CD4-positive, CD25-positive, alpha-beta regulatory T cell (primary cell): ENCODE results near the gene GP5. TPM values are rescaled to one million over a fixed set of nuclear protein-coding genes. Genes with fewer than 3 reads are reported as not detected.

Source experiments
- ATAC-seq, 2 donors: fragments of 150-1000 bp; cut with Tn5 transposase; one replicate each; pipeline ENCODE4 v1.10.0; 2021; ENCODE audit warnings: low read depth in 2 of 2, moderate number of reproducible peaks in 2 of 2, moderate library complexity in 1 of 2
- DNase-seq, 3 donors: peaks; one replicate each; pipeline versions ENCODE4 v3.0.0 to v3.0.0-alpha.2; 2012 to 2022; ENCODE audit warnings: mixed read lengths in 1 of 3
- H3K27ac ChIP-seq: one replicate; pipeline ENCODE4 v1.7.0; 2013; ENCODE audit warnings: mild to moderate bottlenecking, low read length; ENCODE audit not compliant: insufficient read depth, poor library complexity, severe bottlenecking
- H3K27me3 ChIP-seq: one replicate; pipeline ENCODE4 v1.7.0; 2013; ENCODE audit warnings: low read length; ENCODE audit not compliant: control insufficient read depth, insufficient read depth
- H3K36me3 ChIP-seq: one replicate; pipeline ENCODE4 v1.7.0; 2013; ENCODE audit warnings: mild to moderate bottlenecking, low read length, moderate library complexity; ENCODE audit not compliant: control insufficient read depth, insufficient read depth
- H3K4me1 ChIP-seq: 2 replicates; pipeline ENCODE4 v1.7.0; 2013; ENCODE audit warnings: mild to moderate bottlenecking, low read length; ENCODE audit not compliant: insufficient read depth, control insufficient read depth, poor library complexity, severe bottlenecking
- H3K4me3 ChIP-seq: one replicate; pipeline ENCODE4 v1.7.0; 2013; ENCODE audit warnings: low read depth, mild to moderate bottlenecking, low read length, moderate library complexity
- H3K9me3 ChIP-seq, 2 experiments: 1 replicate in 1 of 2; 2 replicates in 1 of 2; pipeline ENCODE4 v1.7.0; 2013; ENCODE audit warnings: low read length in 2 of 2, mild to moderate bottlenecking in 1 of 2, moderate library complexity in 1 of 2; ENCODE audit not compliant: control insufficient read depth in 2 of 2
- H3K27ac Mint-ChIP-seq, 3 donors: one replicate each; pipeline ENCODE4 v1.8.0; 2020 to 2022; ENCODE audit warnings: mild to moderate bottlenecking in 3 of 3, mixed read lengths in 3 of 3, moderate library complexity in 2 of 3
- H3K27me3 Mint-ChIP-seq: one replicate; pipeline ENCODE4 v1.8.0; 2022; ENCODE audit warnings: mild to moderate bottlenecking, mixed read lengths
- H3K36me3 Mint-ChIP-seq: one replicate; pipeline ENCODE4 v1.8.0; 2020; ENCODE audit warnings: mixed read lengths
- H3K4me1 Mint-ChIP-seq, 4 donors: one replicate each; pipeline ENCODE4 v1.8.0; 2020 to 2022; ENCODE audit warnings: mixed read lengths in 4 of 4, mild to moderate bottlenecking in 1 of 4
- H3K4me3 Mint-ChIP-seq, 4 donors: one replicate each; pipeline ENCODE4 v1.8.0; 2020 to 2022; ENCODE audit warnings: mild to moderate bottlenecking in 4 of 4, mixed read lengths in 4 of 4, moderate library complexity in 3 of 4
- H3K9me3 Mint-ChIP-seq, 7 donors: one replicate each; pipeline ENCODE4 v1.8.0; 2020 to 2022; ENCODE audit warnings: mixed read lengths in 7 of 7, mild to moderate bottlenecking in 3 of 7, moderate library complexity in 2 of 7
- polyA plus RNA-seq, 4 donors: library from polyadenylated mRNA; unstranded; fragments of 300-500 nt; fragmentation: Illumina TruSeq; gene quantifications; one replicate each; pipeline ENCODE4 v1.2.3, GENCODE V29; 2021
- total RNA-seq: library from RNA; stranded (reverse); gene quantifications from one replicate; pipeline ENCODE4 v1.2.3, GENCODE V29; 2022

GP5 gene
- total and polyA plus RNA-seq, 5 donors from 2014 or later, result 0.41 to 2.7 (median 1.4) TPM

DNA sequence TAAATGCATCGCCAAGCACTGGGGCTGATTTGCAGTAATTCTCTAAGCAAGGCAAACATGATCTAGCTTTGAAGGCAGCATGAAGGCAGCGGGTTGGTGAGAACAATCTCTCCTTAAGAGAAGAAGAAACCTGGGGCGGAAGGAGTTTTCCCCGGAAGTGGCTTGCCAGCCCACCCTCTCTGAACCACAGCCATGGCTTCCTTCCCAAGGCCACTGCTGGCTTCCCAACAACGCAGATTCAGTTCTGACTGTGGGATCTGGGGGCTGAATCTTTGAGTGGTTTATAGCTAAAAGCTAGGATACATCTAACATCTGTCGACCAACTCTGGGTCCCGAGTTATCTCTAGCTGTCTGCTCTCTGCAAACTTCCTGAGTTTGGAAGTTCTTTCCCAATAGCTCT is 43.7 kb downstream of the GP5 start:
- H3K27ac ChIP-seq, result no peak overlapping the region
- H3K9me3 ChIP-seq, result no peaks in the 10 kb centered on the region
- no peak overlapping the region for H3K4me3 ChIP-seq
- no peak for DNase-seq
- H3K27me3 Mint-ChIP-seq, result peaks cover 15% of the 10 kb centered on the region
- no peaks in the 10 kb centered on the region for H3K36me3 Mint-ChIP-seq
- H3K27me3 ChIP-seq, result no peaks in the 10 kb centered on the region
- ATAC-seq, result no peak
- no peaks in the 10 kb centered on the region for H3K36me3 ChIP-seq
- no peak overlapping the region for H3K4me3 Mint-ChIP-seq
- H3K27ac Mint-ChIP-seq, result no peak overlapping the region
- H3K9me3 Mint-ChIP-seq, result no peaks in the 10 kb centered on the region
- no peaks in the 10 kb centered on the region for H3K4me1 Mint-ChIP-seq
- no peaks in the 10 kb centered on the region for H3K4me1 ChIP-seq

DNA sequence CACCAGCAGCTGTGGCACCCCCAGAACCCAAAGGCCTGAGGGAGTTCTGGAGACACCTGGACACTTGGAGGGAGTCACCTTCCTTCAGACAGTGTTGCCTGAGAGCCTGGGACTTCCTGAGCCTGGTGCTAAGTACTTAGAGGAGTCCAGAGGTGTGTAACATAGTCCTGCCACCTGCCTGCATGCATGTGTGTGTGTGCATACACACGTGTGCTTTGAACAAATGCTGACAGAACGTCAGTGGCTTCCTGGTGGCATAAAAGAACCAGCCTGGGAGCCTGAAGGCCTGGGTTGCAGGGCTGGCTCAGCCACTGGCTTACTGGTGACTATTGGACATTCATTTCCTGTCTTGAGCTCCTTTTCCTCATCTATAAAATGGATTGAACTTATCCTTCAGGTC is 44.8 kb downstream of the GP5 start:
- Mint-ChIP-seq H3K4me1 (no peaks in the 10 kb centered on the region), H3K9me3 (no peaks in the 10 kb centered on the region), H3K36me3 (no peaks in the 10 kb centered on the region), H3K27ac (no peak overlapping the region), H3K27me3 (peaks cover 15% of the 10 kb centered on the region), H3K4me3 (no peak overlapping the region)
- H3K27ac ChIP-seq, result no peak overlapping the region
- no peaks in the 10 kb centered on the region for H3K4me1 ChIP-seq
- H3K36me3 ChIP-seq, result no peaks in the 10 kb centered on the region
- H3K9me3 ChIP-seq, result no peaks in the 10 kb centered on the region
- H3K4me3 ChIP-seq, result no peak overlapping the region
- DNase-seq, result no peak
- no peaks in the 10 kb centered on the region for H3K27me3 ChIP-seq
- ATAC-seq, result no peak

DNA sequence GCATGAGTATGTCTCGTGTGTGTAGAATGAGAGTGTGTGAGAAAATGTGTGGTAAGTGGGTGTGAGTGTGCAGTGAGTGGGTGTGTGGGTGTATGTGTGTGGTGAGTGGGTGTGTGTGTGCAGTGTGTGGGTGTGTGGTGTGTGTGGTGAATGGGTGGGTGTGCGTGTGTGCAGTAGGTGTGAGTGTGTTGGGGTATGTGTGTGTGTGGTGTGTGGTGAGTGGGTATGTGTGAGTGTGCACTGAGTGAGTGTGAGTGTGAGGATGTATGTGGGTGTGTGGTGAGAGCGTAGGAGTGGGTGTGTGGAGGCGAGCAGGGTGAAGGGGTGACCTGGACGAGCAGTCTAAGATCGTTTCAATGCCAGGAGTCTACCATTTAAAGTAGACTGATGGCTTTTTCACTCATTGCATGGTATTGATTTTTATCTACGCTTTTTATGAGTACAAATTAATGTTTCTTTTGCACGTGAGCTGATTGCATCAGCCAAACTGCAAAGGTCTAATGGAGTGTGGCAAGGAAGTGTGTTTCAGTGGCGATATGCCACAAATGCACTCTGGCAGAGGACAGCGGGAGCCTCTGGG is 46.3 kb downstream of the GP5 start:
- no peaks in the 10 kb centered on the region for H3K4me1 Mint-ChIP-seq
- H3K36me3 ChIP-seq, result no peaks in the 10 kb centered on the region
- no peak overlapping the region for H3K27ac ChIP-seq
- ATAC-seq (no peak), DNase-seq (no peak)
- no peaks in the 10 kb centered on the region for H3K36me3 Mint-ChIP-seq
- H3K4me3 Mint-ChIP-seq, result no peak overlapping the region
- no peak overlapping the region for H3K4me3 ChIP-seq
- H3K9me3 Mint-ChIP-seq, result no peaks in the 10 kb centered on the region
- no peaks in the 10 kb centered on the region for H3K9me3 ChIP-seq
- no peak overlapping the region for H3K27ac Mint-ChIP-seq
- H3K27me3 ChIP-seq, result no peaks in the 10 kb centered on the region
- H3K27me3 Mint-ChIP-seq, result peaks cover 4% of the 10 kb centered on the region
- no peaks in the 10 kb centered on the region for H3K4me1 ChIP-seq

DNA sequence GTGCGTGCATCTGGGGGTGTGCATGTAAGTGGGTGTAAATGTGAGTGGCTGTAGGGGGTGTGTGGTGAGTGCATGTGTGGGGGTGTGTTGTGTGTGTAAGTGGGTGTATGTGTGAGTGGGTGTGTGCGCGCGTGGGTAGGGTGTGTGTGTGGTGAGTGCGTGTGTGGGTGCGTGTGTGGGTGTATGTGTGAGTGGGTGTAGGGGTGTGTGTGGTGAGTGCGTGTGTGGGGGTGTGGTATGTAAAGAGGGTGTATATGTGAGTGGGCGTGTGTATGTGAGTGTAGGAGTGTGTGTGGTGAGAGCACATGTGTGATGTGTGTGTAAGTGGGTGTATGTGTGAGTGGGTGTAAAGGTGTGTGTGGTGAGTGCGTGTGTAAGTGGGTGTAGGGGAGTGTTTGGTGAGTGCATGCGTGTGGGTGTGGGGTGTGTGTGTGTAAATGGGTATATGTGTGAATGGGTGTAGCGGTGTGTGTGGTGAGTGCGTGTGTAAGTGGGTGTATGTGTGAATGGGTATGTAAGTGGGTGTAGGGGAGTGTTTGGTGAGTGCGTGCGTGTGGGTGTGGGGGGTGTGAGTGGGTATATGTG is 47.0 kb downstream of the GP5 start:
- ATAC-seq (no peak), DNase-seq (no peak)
- no peaks in the 10 kb centered on the region for H3K36me3 ChIP-seq
- no peaks in the 10 kb centered on the region for H3K9me3 ChIP-seq
- Mint-ChIP-seq H3K4me3 (no peak overlapping the region), H3K27me3 (peaks cover 4% of the 10 kb centered on the region), H3K4me1 (no peaks in the 10 kb centered on the region), H3K9me3 (no peaks in the 10 kb centered on the region), H3K27ac (no peak overlapping the region), H3K36me3 (no peaks in the 10 kb centered on the region)
- no peak overlapping the region for H3K4me3 ChIP-seq
- no peaks in the 10 kb centered on the region for H3K27me3 ChIP-seq
- H3K4me1 ChIP-seq, result no peaks in the 10 kb centered on the region
- H3K27ac ChIP-seq, result no peak overlapping the region

DNA sequence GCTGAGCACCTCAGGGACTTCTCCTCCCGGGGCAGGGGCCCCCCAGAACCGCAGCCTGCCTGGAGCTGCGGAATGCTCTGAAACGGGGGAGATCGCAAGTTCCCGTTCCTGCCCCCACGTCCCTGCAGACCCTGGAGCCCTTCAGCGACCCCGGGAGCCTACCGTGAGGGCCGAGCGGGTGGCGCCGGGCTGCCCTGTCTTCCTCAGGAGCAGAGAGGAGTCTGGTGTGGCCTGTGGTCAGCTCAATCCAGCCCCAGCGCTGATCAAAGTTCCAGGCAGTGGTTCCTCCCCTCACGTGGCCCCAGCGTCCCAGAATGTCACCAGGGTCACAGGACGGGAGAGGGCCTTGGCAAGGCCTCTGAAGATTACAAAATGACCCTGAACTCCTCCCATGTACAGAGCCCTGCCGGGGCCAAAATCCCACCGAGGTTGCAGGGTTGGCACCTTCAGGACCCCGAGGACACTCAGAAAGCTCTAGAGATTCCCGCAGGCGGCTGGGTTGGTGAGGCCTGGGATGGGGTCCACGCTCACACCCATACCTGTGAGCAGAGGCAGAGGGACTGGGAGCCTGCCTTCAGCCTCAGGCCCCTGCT is 47.9 kb downstream of the GP5 start, which contains the start of gene CPN2:
Gene CPN2 (minus strand): TSS at position 249 of the 593 bp plus-strand sequence. CDS start 8,626 bp downstream, outside the sequence.
- peaks cover 4% of the 10 kb centered on the region for H3K27me3 Mint-ChIP-seq

DNA sequence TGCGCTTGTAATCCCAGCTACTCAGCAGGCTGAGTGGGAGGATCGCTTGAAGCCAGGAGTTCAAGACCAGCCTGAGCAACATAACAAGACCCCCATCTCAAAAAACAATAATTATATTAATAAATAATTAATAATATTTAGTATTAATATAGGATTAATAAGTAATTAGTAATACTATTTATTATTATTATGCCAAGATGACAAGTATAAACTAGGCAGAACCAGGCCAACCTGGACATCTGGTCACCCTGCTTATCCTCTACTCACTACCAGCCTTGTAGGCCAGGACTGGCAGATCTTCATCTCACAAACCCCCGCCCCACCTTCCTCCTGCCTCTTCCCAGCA is 48.4 kb downstream of the GP5 start:
- Mint-ChIP-seq H3K4me3 (no peak overlapping the region), H3K9me3 (no peaks in the 10 kb centered on the region), H3K27me3 (peaks cover 4% of the 10 kb centered on the region), H3K36me3 (no peaks in the 10 kb centered on the region), H3K27ac (no peak overlapping the region), H3K4me1 (no peaks in the 10 kb centered on the region)
- Histone ChIP-seq H3K27ac (no peak overlapping the region), H3K4me1 (no peaks in the 10 kb centered on the region), H3K27me3 (no peaks in the 10 kb centered on the region), H3K36me3 (no peaks in the 10 kb centered on the region), H3K9me3 (no peaks in the 10 kb centered on the region), H3K4me3 (no peak overlapping the region)
- no peak for ATAC-seq
- no peak for DNase-seq

More for the DNA sequence above, 47.9 kb downstream of the GP5 start, which contains the start of gene CPN2:
- ATAC-seq, result no peak
- H3K9me3 ChIP-seq, result no peaks in the 10 kb centered on the region
- H3K4me1 Mint-ChIP-seq, result no peaks in the 10 kb centered on the region
- no peaks in the 10 kb centered on the region for H3K36me3 ChIP-seq
- H3K27me3 ChIP-seq, result no peaks in the 10 kb centered on the region
- no peak within 1 kb of the TSS for H3K27ac ChIP-seq
- no peak within 1 kb of the TSS for H3K4me3 ChIP-seq
- no peaks in the 10 kb centered on the region for H3K9me3 Mint-ChIP-seq
- DNase-seq, result no peak
- H3K27ac Mint-ChIP-seq, result no peak within 1 kb of the TSS
- H3K4me1 ChIP-seq, result no peaks in the 10 kb centered on the region
- no peak within 1 kb of the TSS for H3K4me3 Mint-ChIP-seq
- no peaks in the 10 kb centered on the region for H3K36me3 Mint-ChIP-seq

DNA sequence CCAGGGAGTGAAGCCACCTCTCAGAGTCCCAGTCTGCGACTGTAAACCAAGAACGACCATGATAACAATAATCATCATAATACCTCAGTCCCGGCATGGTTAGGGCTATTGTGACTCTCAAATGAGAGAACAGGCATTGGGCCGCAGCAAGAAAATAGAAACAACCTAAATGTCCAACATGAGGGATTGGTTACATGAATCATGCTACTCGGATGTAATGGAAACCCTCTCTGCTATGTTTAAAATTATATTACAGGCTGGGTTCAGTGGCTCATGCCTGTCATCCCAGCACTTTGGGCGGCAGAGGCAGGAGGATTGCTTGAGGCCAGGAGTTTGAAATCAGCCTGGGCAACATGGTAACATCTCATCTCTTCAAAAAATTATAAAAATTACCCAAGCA is 50.7 kb downstream of the GP5 start:
- DNase-seq (no peak), ATAC-seq (no peak)
- Histone ChIP-seq H3K4me3 (no peak overlapping the region), H3K9me3 (no peaks in the 10 kb centered on the region), H3K27me3 (no peaks in the 10 kb centered on the region), H3K27ac (no peak overlapping the region), H3K4me1 (no peaks in the 10 kb centered on the region), H3K36me3 (no peaks in the 10 kb centered on the region)
- H3K4me1 Mint-ChIP-seq, result peaks cover 0 to 6% (median 2%) of the 10 kb centered on the region in 4 donors
- no peak overlapping the region for H3K4me3 Mint-ChIP-seq
- H3K9me3 Mint-ChIP-seq, result no peaks in the 10 kb centered on the region
- peaks cover 14% of the 10 kb centered on the region for H3K27me3 Mint-ChIP-seq
- H3K36me3 Mint-ChIP-seq, result no peaks in the 10 kb centered on the region
- no peak overlapping the region for H3K27ac Mint-ChIP-seq

DNA sequence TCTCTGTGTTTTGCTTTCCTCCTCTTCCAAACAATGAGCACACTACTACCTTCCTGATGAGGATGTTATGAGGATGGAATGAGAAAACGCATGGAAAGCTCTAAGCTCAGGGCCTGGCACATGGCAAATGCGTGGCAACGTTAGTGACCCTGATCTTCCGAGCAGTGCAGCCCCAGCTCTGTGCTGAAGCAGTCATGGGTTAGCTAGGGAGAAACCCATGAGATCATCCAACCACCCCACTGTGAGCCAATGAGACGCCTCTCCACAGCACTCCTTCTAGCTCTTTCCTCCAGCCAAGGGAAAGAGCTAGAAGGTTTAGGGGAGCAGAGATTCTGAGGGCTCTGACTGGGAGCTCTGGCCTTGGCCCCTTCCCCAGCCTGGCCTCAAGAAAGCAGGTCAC is 52.4 kb downstream of the GP5 start:
- Mint-ChIP-seq H3K4me1 (peaks cover 0 to 6% (median 2%) of the 10 kb centered on the region in 4 donors), H3K27ac (no peak overlapping the region), H3K27me3 (peaks cover 16% of the 10 kb centered on the region), H3K36me3 (no peaks in the 10 kb centered on the region), H3K9me3 (no peaks in the 10 kb centered on the region), H3K4me3 (no peak overlapping the region)
- Histone ChIP-seq H3K27ac (no peak overlapping the region), H3K4me3 (no peak overlapping the region), H3K27me3 (no peaks in the 10 kb centered on the region), H3K4me1 (no peaks in the 10 kb centered on the region), H3K9me3 (no peaks in the 10 kb centered on the region), H3K36me3 (no peaks in the 10 kb centered on the region)
- ATAC-seq, result no peak
- DNase-seq, result no peak
